ENCODE data around the gene RBM17. TPM values are rescaled to one million over a fixed set of nuclear protein-coding genes. Genes with fewer than 3 reads are reported as not detected.

RBM17 gene
- total RNA-seq, 1 donor from 2014 or later: 33.2 TPM

- FAIRE-seq: no peak
- Histone ChIP-seq H3K36me3 (ENCODE audit: control insufficient read depth, insufficient read depth, low read length) (no peaks in the 10 kb centered on the region), H3K4me3 (ENCODE audit: low read depth, low read length) (no peak overlapping the region), H3K27me3 (ENCODE audit: control insufficient read depth, insufficient read depth, low read length) (peaks cover 2% of the 10 kb centered on the region)
- TF ChIP-seq, protein P1, sequence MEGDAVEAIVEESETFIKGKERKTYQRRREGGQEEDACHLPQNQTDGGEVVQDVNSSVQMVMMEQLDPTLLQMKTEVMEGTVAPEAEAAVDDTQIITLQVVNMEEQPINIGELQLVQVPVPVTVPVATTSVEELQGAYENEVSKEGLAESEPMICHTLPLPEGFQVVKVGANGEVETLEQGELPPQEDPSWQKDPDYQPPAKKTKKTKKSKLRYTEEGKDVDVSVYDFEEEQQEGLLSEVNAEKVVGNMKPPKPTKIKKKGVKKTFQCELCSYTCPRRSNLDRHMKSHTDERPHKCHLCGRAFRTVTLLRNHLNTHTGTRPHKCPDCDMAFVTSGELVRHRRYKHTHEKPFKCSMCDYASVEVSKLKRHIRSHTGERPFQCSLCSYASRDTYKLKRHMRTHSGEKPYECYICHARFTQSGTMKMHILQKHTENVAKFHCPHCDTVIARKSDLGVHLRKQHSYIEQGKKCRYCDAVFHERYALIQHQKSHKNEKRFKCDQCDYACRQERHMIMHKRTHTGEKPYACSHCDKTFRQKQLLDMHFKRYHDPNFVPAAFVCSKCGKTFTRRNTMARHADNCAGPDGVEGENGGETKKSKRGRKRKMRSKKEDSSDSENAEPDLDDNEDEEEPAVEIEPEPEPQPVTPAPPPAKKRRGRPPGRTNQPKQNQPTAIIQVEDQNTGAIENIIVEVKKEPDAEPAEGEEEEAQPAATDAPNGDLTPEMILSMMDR (IDR thresholded peaks at IDR 0.05; ENCODE audit: insufficient read depth, low read length, severe bottlenecking): no peak
- DNase-seq (ENCODE audit: low read depth): no peak
Measured at GRCh38 chr10:6054884-6055283, 34.0 kb upstream of the RBM17 start.

DNA sequence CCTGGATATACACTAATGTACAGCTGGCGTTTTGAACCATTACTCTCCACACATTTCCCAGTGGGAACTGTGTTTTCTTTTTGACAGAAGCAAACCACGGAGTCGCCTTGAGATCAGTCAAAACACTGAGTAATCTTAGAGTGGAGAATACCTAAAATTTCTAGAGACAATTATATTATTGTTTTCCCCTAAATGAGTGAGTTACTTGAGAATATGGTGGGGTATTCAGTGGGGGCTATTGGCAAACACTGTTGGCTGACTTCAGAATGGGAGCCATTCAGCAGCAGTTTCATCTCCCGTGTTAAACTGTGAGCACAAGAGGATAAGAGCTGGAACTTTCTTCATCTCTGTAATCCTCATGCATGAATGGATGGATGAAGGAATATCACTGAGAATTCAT lies 32.9 kb upstream of the RBM17 start:
- DNase-seq (ENCODE audit: low read depth): no peak
- Histone ChIP-seq H3K4me3 (ENCODE audit: low read depth, low read length) (no peak overlapping the region), H3K36me3 (ENCODE audit: control insufficient read depth, insufficient read depth, low read length) (no peaks in the 10 kb centered on the region), H3K27me3 (ENCODE audit: control insufficient read depth, insufficient read depth, low read length) (no peaks in the 10 kb centered on the region)
- no peak for FAIRE-seq
- TF ChIP-seq, protein P1 (IDR thresholded peaks at IDR 0.05; ENCODE audit: insufficient read depth, low read length, severe bottlenecking): no peak

- FAIRE-seq (no peak), DNase-seq (ENCODE audit: low read depth) (no peak)
- H3K36me3 ChIP-seq (ENCODE audit: control insufficient read depth, insufficient read depth, low read length): no peaks in the 10 kb centered on the region
- TF ChIP-seq, protein P1 (IDR thresholded peaks at IDR 0.05; ENCODE audit: insufficient read depth, low read length, severe bottlenecking): no peak
- no peak overlapping the region for H3K4me3 ChIP-seq (ENCODE audit: low read depth, low read length)
- no peaks in the 10 kb centered on the region for H3K27me3 ChIP-seq (ENCODE audit: control insufficient read depth, insufficient read depth, low read length)
Measured at GRCh38 chr10:6056411-6057135, 32.3 kb upstream of the RBM17 start.

DNA sequence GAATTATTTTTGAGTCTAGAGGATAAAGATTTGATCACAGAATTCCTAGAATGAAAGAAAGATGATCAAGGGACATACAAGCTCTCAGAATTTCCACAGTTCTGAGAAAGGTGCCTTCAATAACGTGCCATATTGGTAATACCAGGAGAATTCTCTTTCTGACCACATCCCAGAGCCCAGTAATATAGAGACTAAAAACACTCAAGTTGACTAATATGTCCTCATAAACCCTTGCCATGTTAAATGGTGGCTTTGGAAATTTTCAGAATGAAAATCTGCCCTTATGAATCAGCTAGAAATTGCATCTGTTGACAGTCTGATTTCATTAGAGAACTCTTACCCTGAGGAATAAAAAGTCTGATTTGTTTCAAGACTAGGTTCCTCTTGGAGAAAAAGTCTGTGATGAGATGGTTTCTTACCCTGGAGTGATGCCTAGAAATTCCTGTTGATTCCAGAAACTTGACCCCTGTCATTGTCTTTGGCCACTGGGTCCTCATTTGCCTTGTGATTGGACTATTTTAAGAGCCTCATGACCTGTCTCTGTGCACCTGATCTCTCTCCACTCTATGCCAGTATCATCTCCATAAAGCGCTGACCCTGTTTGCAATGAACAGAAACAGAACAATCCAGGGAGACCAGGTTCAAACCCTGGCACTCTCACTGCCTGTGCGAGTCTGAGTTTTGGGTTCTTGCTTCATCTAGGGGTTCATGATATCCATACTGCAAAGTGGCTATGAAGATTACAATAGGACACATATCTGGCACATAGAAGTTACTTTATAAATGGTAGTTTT lies 30.0 kb upstream of the RBM17 start:
- no peaks in the 10 kb centered on the region for H3K27me3 ChIP-seq (ENCODE audit: control insufficient read depth, insufficient read depth, low read length)
- DNase-seq (ENCODE audit: low read depth) (no peak), FAIRE-seq (no peak)
- TF ChIP-seq, protein P1 (IDR thresholded peaks at IDR 0.05; ENCODE audit: insufficient read depth, low read length, severe bottlenecking): no peak
- H3K36me3 ChIP-seq (ENCODE audit: control insufficient read depth, insufficient read depth, low read length): no peaks in the 10 kb centered on the region
- H3K4me3 ChIP-seq (ENCODE audit: low read depth, low read length): no peak overlapping the region

GRCh38 chr10:6059506-6059905 lies 29.3 kb upstream of the RBM17 start:
- DNase-seq (ENCODE audit: low read depth): no peak

More at GRCh38 chr10:6059506-6059905, 29.3 kb upstream of the RBM17 start:
- FAIRE-seq: no peak
- no peak overlapping the region for H3K4me3 ChIP-seq (ENCODE audit: low read depth, low read length)
- no peaks in the 10 kb centered on the region for H3K36me3 ChIP-seq (ENCODE audit: control insufficient read depth, insufficient read depth, low read length)
- H3K27me3 ChIP-seq (ENCODE audit: control insufficient read depth, insufficient read depth, low read length): no peaks in the 10 kb centered on the region
- TF ChIP-seq, protein P1 (IDR thresholded peaks at IDR 0.05; ENCODE audit: insufficient read depth, low read length, severe bottlenecking): no peak

Data from bronchial epithelial cell (primary cell).